GOT3 (cell line): ENCODE results near the gene CMBL.
"Not testable (repeated sequence)": the region's sequence is repeated elsewhere in the genome, so short reads cannot be mapped to it uniquely, and the experiment has no call there.

Experiments
- DNase-seq: peaks from one replicate; lab custom pipeline; 2025; ENCODE audit warnings: mixed read lengths; lab: John Stamatoyannopoulos, UW

The CMBL gene

GRCh38 chr5:10333154-10334006, 25.7 kb upstream of the CMBL start:
- DNase-seq: no peak

- no peak for DNase-seq
Measured at GRCh38 chr5:10332301-10332700, 24.6 kb upstream of the CMBL start.

GRCh38 chr5:10331341-10331796, 23.7 kb upstream of the CMBL start:
- no peak for DNase-seq

GRCh38 chr5:10330511-10331230, 23.0 kb upstream of the CMBL start:
- DNase-seq: no peak

- peak; percentile 34 for DNase-seq
Measured at GRCh38 chr5:10329820-10330481, 22.2 kb upstream of the CMBL start.

- no peak for DNase-seq
Measured at GRCh38 chr5:10329446-10329819, 21.7 kb upstream of the CMBL start.

GRCh38 chr5:10328323-10328722, 20.6 kb upstream of the CMBL start:
- no peak for DNase-seq

- DNase-seq: no peak
Measured at GRCh38 chr5:10324518-10325370, 17.0 kb upstream of the CMBL start.

- DNase-seq: no peak
Measured at GRCh38 chr5:10323588-10324488, 16.1 kb upstream of the CMBL start.

- DNase-seq: no peak
Measured at GRCh38 chr5:10321882-10322281, 14.2 kb upstream of the CMBL start.

GRCh38 chr5:10320793-10321192, 13.1 kb upstream of the CMBL start:
- DNase-seq: no peak

- DNase-seq: no peak
Measured at GRCh38 chr5:10319202-10319851, 11.6 kb upstream of the CMBL start.

- DNase-seq: no peak
Measured at GRCh38 chr5:10317825-10318682, 10.4 kb upstream of the CMBL start.

GRCh38 chr5:10315824-10316509, 8.3 kb upstream of the CMBL start:
- DNase-seq: no peak

- no peak for DNase-seq
Measured at GRCh38 chr5:10315201-10315600, 7.5 kb upstream of the CMBL start.

GRCh38 chr5:10311595-10312425, 4.1 kb upstream of the CMBL start:
- no peak for DNase-seq

GRCh38 chr5:10310835-10311570, 3.3 kb upstream of the CMBL start:
- not testable (repeated sequence) for DNase-seq
